H1 (cell line): ENCODE measurements around the gene GPR137. TPM values are rescaled to one million over a fixed set of nuclear protein-coding genes. Genes with fewer than 3 reads are reported as not detected.

Source experiments
- E2F6 ChIP-seq: IDR thresholded peaks from 2 replicates; pipeline ENCODE4 v1.6.1; 2012; ENCODE audit warnings: inconsistent platforms
- polyA plus RNA-seq, 7 experiments: library from polyadenylated mRNA; depleted of rRNA in 3 of 7; stranded (reverse) in 5 of 7; unstranded in 2 of 7; fragments of >200 nt in 5 of 7; fragments of 200-250 nt in 2 of 7; gene quantifications; 1 replicate in 5 of 7; 2 replicates in 1 of 7; 4 replicates in 1 of 7; pipeline versions ENCODE4 v1.2.1 to v1.2.3, GENCODE V29; 2011 to 2013; ENCODE audit warnings: missing spikeins in 2 of 7, mixed read lengths in 2 of 7
- total RNA-seq: library from RNA; stranded (reverse); fragmentation: NEBNext Ultra II Directional; extraction: Animal tissue kit (Norgen Biotek cat#: 25700); gene quantifications from 2 replicates; pipeline ENCODE4 v1.2.1, GENCODE V29; 2021

Gene GPR137
- total and polyA plus RNA-seq, 2 of the 8 experiments (the other 6 are each of a cell fraction or from before 2014, with no cell fraction given): 36.2 to 37.8 TPM

- no peak for TF ChIP-seq E2F6
- TF ChIP-seq, all 59 proteins: peak for 0
Measured at GRCh38 chr11:64261556-64262080, 24.0 kb upstream of the GPR137 start (continued).
